GM12878 (cell line): ENCODE results near the gene HEATR9. TPM values are rescaled to one million over a fixed set of nuclear protein-coding genes. Genes with fewer than 3 reads are reported as not detected.

Experiments
- ATAC-seq: fragments of 200-7000 bp; cut with Tn5 transposase; 3 replicates; pipeline ENCODE4 v1.9.1; 2020; ENCODE audit warnings: mild to moderate bottlenecking, moderate library complexity
- BruUV-seq: library from RNA; stranded (reverse); fragments of 400-500 nt; replicated peaks from 2 replicates; lab custom pipeline; 2021; lab: Mats Ljungman, UMichigan
- CTCF ChIA-PET: fragments of 300-600 bp; sonication (Branson Sonifier 250); formaldehyde crosslinking; extraction: SDS; loops from one replicate; lab custom pipeline; 2021; ENCODE audit warnings: inconsistent platforms; lab: Yijun Ruan, JAX
- POLR2A ChIA-PET: fragments of 350-600 bp; formaldehyde crosslinking; extraction: SDS; loops from one replicate; lab custom pipeline; 2021; ENCODE audit warnings: inconsistent platforms; lab: Charles Lee
- RAD21 ChIA-PET: fragments of 300-600 bp; sonication (Branson Sonifier 250); formaldehyde crosslinking; loops from one replicate; lab custom pipeline; 2023; ENCODE audit warnings: antibody characterized with exemption; ENCODE audit not compliant: unreplicated experiment; lab: Charles Lee
- SMC1A ChIA-PET: fragments of 300-600 bp; sonication (Branson Sonifier 250); formaldehyde crosslinking; loops from one replicate; lab custom pipeline; 2023; ENCODE audit not compliant: unreplicated experiment, uncharacterized antibody; lab: Charles Lee
- DNase-seq: peaks from one replicate; pipeline ENCODE4 v3.0.0-alpha.2; 2011; ENCODE audit warnings: low read depth, low spot score
- FAIRE-seq: peaks from 3 replicates; lab custom pipeline; 2011; peaks lifted over from hg19 to GRCh38; lab: Jason Lieb, UNC
- H2AFZ ChIP-seq: 2 replicates; pipeline ENCODE4 v1.6.0; 2011; ENCODE audit warnings: low read depth, low read length, control low read depth; ENCODE audit not compliant: control insufficient read depth
- H3K27ac ChIP-seq: 2 replicates; pipeline ENCODE4 v1.5.1; 2011; ENCODE audit warnings: control low read depth; ENCODE audit not compliant: control insufficient read depth, insufficient read depth
- H3K27me3 ChIP-seq, 2 experiments: replicated peaks in 1 of 2; 2 replicates each; pipeline versions ENCODE4 v1.6.0 to v1.6.1; 2011; ENCODE audit warnings: low read length in 1 of 2; ENCODE audit not compliant: control insufficient read depth in 2 of 2, insufficient read depth in 2 of 2
- H3K36me3 ChIP-seq, 2 experiments: 2 replicates each; pipeline ENCODE4 v1.5.1; 2011; ENCODE audit warnings: low read length in 1 of 2; ENCODE audit not compliant: control insufficient read depth in 2 of 2, insufficient read depth in 2 of 2
- H3K4me1 ChIP-seq: 2 replicates; pipeline ENCODE4 v1.6.1; 2011; ENCODE audit warnings: mild to moderate bottlenecking, low read length, moderate library complexity, mixed read lengths; ENCODE audit not compliant: control insufficient read depth, insufficient read depth
- H3K4me2 ChIP-seq: 2 replicates; pipeline ENCODE4 v1.6.0; 2011; ENCODE audit warnings: control low read depth; ENCODE audit not compliant: control insufficient read depth, insufficient read depth
- H3K4me3 ChIP-seq: fragments of 200-600 bp; sonication (generic); 2 replicates; pipeline ENCODE4 v1.5.1; 2016
- H3K79me2 ChIP-seq: 2 replicates; pipeline ENCODE4 v1.6.0; 2011; ENCODE audit warnings: low read length; ENCODE audit not compliant: control insufficient read depth, insufficient read depth
- H3K9ac ChIP-seq: 2 replicates; pipeline ENCODE4 v1.8.0; 2011; ENCODE audit warnings: low read length, control low read depth, mixed read lengths; ENCODE audit not compliant: control insufficient read depth, insufficient read depth
- H3K9me3 ChIP-seq: replicated peaks from 3 replicates; pipeline ENCODE4 v1.5.1; 2011; ENCODE audit warnings: mild to moderate bottlenecking, low read length; ENCODE audit not compliant: control insufficient read depth, insufficient read depth
- H4K20me1 ChIP-seq: 2 replicates; pipeline ENCODE4 v1.6.0; 2011; ENCODE audit not compliant: control insufficient read depth, insufficient read depth
- CBFB ChIP-seq: IDR thresholded peaks from 2 replicates; pipeline ENCODE4 v1.6.1; 2016; ENCODE audit warnings: antibody characterized with exemption, low read depth
- CHD1 ChIP-seq: IDR thresholded peaks from 2 replicates; pipeline ENCODE4 v1.6.1; 2012; ENCODE audit warnings: low read depth, low read length, improper control_type of control experiment
- ESRRA ChIP-seq: IDR thresholded peaks from 2 replicates; pipeline ENCODE4 v1.6.1; 2012; ENCODE audit warnings: mild to moderate bottlenecking, low read length, improper control_type of control experiment
- HDAC6 ChIP-seq: fragments of 200-600 bp; sonication (generic); IDR thresholded peaks from one replicate; pipeline ENCODE4 v1.8.0; 2017; ENCODE audit warnings: antibody characterized with exemption; ENCODE audit not compliant: unreplicated experiment
- IRF4 ChIP-seq: IDR thresholded peaks from 2 replicates; pipeline ENCODE4 v1.6.1; 2011; ENCODE audit warnings: low read depth, low read length
- IRF5 ChIP-seq: fragments of 450-650 bp; IDR thresholded peaks from 2 replicates; pipeline ENCODE4 v1.6.1; 2017; ENCODE audit warnings: borderline replicate concordance
- KLF5 ChIP-seq: fragments of 450-650 bp; IDR thresholded peaks from 2 replicates; pipeline ENCODE4 v1.6.1; 2014; ENCODE audit warnings: mild to moderate bottlenecking; ENCODE audit not compliant: partially characterized antibody
- LARP7 ChIP-seq: fragments of 450-650 bp; IDR thresholded peaks from 2 replicates; pipeline ENCODE4 v1.6.1; 2017; ENCODE audit warnings: mild to moderate bottlenecking
- MEF2A ChIP-seq: IDR thresholded peaks from 2 replicates; pipeline ENCODE4 v1.6.1; 2011; ENCODE audit warnings: low read depth, mild to moderate bottlenecking, low read length, moderate library complexity; ENCODE audit not compliant: insufficient read depth
- PAX8 ChIP-seq: fragments of 450-650 bp; IDR thresholded peaks from 2 replicates; pipeline ENCODE4 v1.6.1; 2017; ENCODE audit warnings: mild to moderate bottlenecking, moderate library complexity
- PBX3 ChIP-seq: IDR thresholded peaks from 2 replicates; pipeline ENCODE4 v1.6.1; 2011; ENCODE audit warnings: mild to moderate bottlenecking, low read depth, low read length, moderate library complexity; ENCODE audit not compliant: insufficient replicate concordance
- RAD51 ChIP-seq: fragments of 450-650 bp; IDR thresholded peaks from 2 replicates; pipeline ENCODE4 v1.6.1; 2016; ENCODE audit warnings: moderate library complexity, mild to moderate bottlenecking, inconsistent platforms
- RB1 ChIP-seq: fragments of 450-650 bp; formaldehyde crosslinking; IDR thresholded peaks from 2 replicates; pipeline ENCODE4 v1.6.1; 2017; ENCODE audit warnings: mild to moderate bottlenecking, borderline replicate concordance
- SP1 ChIP-seq: IDR thresholded peaks from one replicate; pipeline ENCODE4 v1.6.1; 2011; ENCODE audit warnings: low read depth, low read length
- SREBF2 ChIP-seq: IDR thresholded peaks from 2 replicates; pipeline ENCODE4 v1.6.1; 2012; ENCODE audit warnings: mild to moderate bottlenecking, low read length
- STAT1 ChIP-seq: fragments of 450-650 bp; conservative IDR thresholded peaks from 2 replicates; pipeline ENCODE4 v1.6.1; 2014; ENCODE audit warnings: antibody characterized with exemption, mild to moderate bottlenecking
- STAT3 ChIP-seq: IDR thresholded peaks from 2 replicates; pipeline ENCODE4 v1.6.1; 2011; ENCODE audit warnings: low read depth, low read length, improper control_type of control experiment
- ZNF592 ChIP-seq: fragments of 450-650 bp; IDR thresholded peaks from 2 replicates; pipeline ENCODE4 v1.6.1; 2017; ENCODE audit warnings: mild to moderate bottlenecking, moderate library complexity
- WGBS: methylation state at CpG from one replicate; pipeline ENCODE4 v1.1.6; 2016; ENCODE audit warnings: low lambda C conversion rate; ENCODE audit not compliant: insufficient replicate concordance, insufficient coverage; ENCODE audit errors: missing lambda C conversion rate; 5-methylcytosine and 5-hydroxymethylcytosine counted together
- in situ Hi-C: fragments of 300-500 bp; cut with MboI; formaldehyde crosslinking; loops from 9 replicates; pipeline ENCODE4 v1.14.3; 2018; ENCODE audit warnings: mixed read lengths
- intact Hi-C: fragments of 100-400 bp; cut with micrococcal nuclease; formaldehyde crosslinking; loops from one replicate; pipeline ENCODE4 v1.14.2; 2022; ENCODE audit not compliant: unreplicated experiment
- polyA plus RNA-seq, 11 experiments: library from polyadenylated mRNA; depleted of rRNA in 4 of 11; unstranded in 6 of 11; stranded (reverse) in 5 of 11; fragments of >200 nt; fragmentation: Nextera tagmentation in 4 of 11; fragmentation: Illumina TruSeq in 1 of 11; extraction: Ambion mirVana in 4 of 11; extraction: Trizol in 1 of 11; gene quantifications; 1 replicate in 1 of 11; 2 replicates in 10 of 11; pipeline versions ENCODE4 v1.2.1 to v1.2.3, GENCODE V29; 2011 to 2016; ENCODE audit warnings: inconsistent platforms in 2 of 11, missing spikeins in 2 of 11, low read depth in 1 of 11
- total RNA-seq, 4 experiments: library from RNA; depleted of rRNA in 3 of 4; stranded (reverse); fragments of >200 nt in 3 of 4; fragmentation: Illumina TruSeq in 1 of 4; extraction: Trizol in 1 of 4; gene quantifications; 2 replicates each; pipeline versions ENCODE4 v1.2.1 to v1.2.3, GENCODE V29; 2013 to 2021

HEATR9 gene
- total and polyA plus RNA-seq, 10 of the 15 experiments (the other 5 are each of a cell fraction or from before 2014, with no cell fraction given): 0.04 to 0.43 (median 0.13) TPM; not detected in 2

- H3K36me3 ChIP-seq: no peaks in the 10 kb centered on the region
- peaks cover 16% of the 10 kb centered on the region for H3K4me1 ChIP-seq
- TF ChIP-seq PAX8 (no peak), HDAC6 (no peak), SP1 (no peak), ZNF592 (no peak), IRF5 (no peak), LARP7 (no peak), IRF4 (no peak), CHD1 (no peak), RAD51 (no peak), PBX3 (no peak), CBFB (no peak), STAT3 (no peak), ESRRA (no peak), SREBF2 (no peak), STAT1 (no peak), MEF2A (no peak), KLF5 (no peak), RB1 (no peak)
- no peak for FAIRE-seq
- ATAC-seq: no peak
- CTCF ChIA-PET: interaction anchor here (1.5 kb wide), 1 partner anchor 23 kb away, joined by 7 read pairs; no protein-coding TSS in a partner anchor
- intact Hi-C loops (no loop called here), in situ Hi-C loops (no loop called here)
- H3K27ac ChIP-seq: no peak overlapping the region
- SMC1A ChIA-PET: interaction anchor here (2.6 to 14.1 kb wide), 2 partner anchors 8 to 22 kb away, joined by 8 to 155 read pairs; partner anchors contain the start of gene CCL5
- POLR2A ChIA-PET: interaction anchor here (0.6 to 1.3 kb wide), 4 partner anchors 8 to 34 kb away, joined by 3 to 4 read pairs (median 3); partner anchors contain the start of gene CCL5
- DNase-seq: no peak
- H3K9me3 ChIP-seq: no peaks in the 10 kb centered on the region; the same call in 2 of the 3 replicates
- H4K20me1 ChIP-seq: no peaks in the 10 kb centered on the region
- H3K9ac ChIP-seq: no peak overlapping the region
- H2AFZ ChIP-seq: no peak overlapping the region
- 97% methylated on average over 12 of the region's 12 CpGs for WGBS
- no peak overlapping the region for H3K4me2 ChIP-seq
- H3K79me2 ChIP-seq: no peaks in the 10 kb centered on the region
- no peaks in the 10 kb centered on the region for H3K27me3 ChIP-seq
- H3K4me3 ChIP-seq: no peak overlapping the region
- no TSS peak for BruUV-seq
- RAD21 ChIA-PET: no interaction called here
Measured at GRCh38 chr17:35872196-35872980, 3.7 kb upstream of the HEATR9 start.
